ENCODE results near the gene SYDE2. TPM values are rescaled to one million over a fixed set of nuclear protein-coding genes. Genes with fewer than 3 reads are reported as not detected.

SYDE2 gene
- total RNA-seq, 1 experiment from 2014 or later, result 10.9 TPM

DNA sequence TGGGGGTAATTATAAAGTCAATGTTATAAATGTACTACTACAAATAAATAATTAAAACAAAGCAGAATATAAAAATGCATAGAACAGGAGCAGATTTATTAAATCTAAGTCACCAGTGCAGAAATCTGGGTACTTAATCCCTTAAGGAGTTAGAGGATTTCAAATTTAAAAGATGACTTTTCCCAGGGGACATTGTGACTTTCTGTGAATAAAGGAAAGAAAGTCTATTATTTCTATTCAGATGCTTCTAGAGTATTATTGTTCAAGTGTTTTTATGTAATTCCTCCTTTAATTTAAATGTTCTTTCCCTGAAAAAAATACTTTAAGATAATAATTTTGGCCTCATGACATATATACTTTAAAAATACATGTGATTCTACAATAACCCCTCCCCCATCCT is 43.4 kb downstream of the SYDE2 start:
- no TSS peak for BruUV-seq (replicated peaks)
- ChIA-PET CTCF (no interaction called here), POLR2A (ENCODE audit: low non-redundant PET) (no interaction called here)
- H3K36me3 ChIP-seq (ENCODE audit: insufficient read depth, low read length, poor library complexity, severe bottlenecking), result no peaks in the 10 kb centered on the region
- peak; percentile 54 for DNase-seq (ENCODE audit: low spot score)
- peaks cover 15% of the 10 kb centered on the region for H3K4me1 ChIP-seq (ENCODE audit: insufficient read depth, low read length, poor library complexity, severe bottlenecking)
- H3K9me3 ChIP-seq (ENCODE audit: low read depth, low read length, poor library complexity, severe bottlenecking), result no peaks in the 10 kb centered on the region
- no peak overlapping the region for H3K27ac ChIP-seq (ENCODE audit: low read depth, low read length, poor library complexity, severe bottlenecking)
- intact Hi-C loops (cut with micrococcal nuclease; ENCODE audit: unreplicated experiment), result no loop called here
- H3K27me3 ChIP-seq (replicated peaks; ENCODE audit: insufficient read depth, low read depth, low read length, poor library complexity), result no peaks in the 10 kb centered on the region
- H3K4me3 ChIP-seq (ENCODE audit: low read depth, low read length, poor library complexity, severe bottlenecking), result no peak overlapping the region
- TF ChIP-seq, protein P1, sequence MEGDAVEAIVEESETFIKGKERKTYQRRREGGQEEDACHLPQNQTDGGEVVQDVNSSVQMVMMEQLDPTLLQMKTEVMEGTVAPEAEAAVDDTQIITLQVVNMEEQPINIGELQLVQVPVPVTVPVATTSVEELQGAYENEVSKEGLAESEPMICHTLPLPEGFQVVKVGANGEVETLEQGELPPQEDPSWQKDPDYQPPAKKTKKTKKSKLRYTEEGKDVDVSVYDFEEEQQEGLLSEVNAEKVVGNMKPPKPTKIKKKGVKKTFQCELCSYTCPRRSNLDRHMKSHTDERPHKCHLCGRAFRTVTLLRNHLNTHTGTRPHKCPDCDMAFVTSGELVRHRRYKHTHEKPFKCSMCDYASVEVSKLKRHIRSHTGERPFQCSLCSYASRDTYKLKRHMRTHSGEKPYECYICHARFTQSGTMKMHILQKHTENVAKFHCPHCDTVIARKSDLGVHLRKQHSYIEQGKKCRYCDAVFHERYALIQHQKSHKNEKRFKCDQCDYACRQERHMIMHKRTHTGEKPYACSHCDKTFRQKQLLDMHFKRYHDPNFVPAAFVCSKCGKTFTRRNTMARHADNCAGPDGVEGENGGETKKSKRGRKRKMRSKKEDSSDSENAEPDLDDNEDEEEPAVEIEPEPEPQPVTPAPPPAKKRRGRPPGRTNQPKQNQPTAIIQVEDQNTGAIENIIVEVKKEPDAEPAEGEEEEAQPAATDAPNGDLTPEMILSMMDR (conservative IDR thresholded peaks at IDR 0.05; ENCODE audit: low read depth, low read length), result no peak
- no peak for TF ChIP-seq EZH2 (IDR thresholded peaks at IDR 0.05; ENCODE audit: borderline replicate concordance, low read depth, low read length, poor library complexity, severe bottlenecking)

DNA sequence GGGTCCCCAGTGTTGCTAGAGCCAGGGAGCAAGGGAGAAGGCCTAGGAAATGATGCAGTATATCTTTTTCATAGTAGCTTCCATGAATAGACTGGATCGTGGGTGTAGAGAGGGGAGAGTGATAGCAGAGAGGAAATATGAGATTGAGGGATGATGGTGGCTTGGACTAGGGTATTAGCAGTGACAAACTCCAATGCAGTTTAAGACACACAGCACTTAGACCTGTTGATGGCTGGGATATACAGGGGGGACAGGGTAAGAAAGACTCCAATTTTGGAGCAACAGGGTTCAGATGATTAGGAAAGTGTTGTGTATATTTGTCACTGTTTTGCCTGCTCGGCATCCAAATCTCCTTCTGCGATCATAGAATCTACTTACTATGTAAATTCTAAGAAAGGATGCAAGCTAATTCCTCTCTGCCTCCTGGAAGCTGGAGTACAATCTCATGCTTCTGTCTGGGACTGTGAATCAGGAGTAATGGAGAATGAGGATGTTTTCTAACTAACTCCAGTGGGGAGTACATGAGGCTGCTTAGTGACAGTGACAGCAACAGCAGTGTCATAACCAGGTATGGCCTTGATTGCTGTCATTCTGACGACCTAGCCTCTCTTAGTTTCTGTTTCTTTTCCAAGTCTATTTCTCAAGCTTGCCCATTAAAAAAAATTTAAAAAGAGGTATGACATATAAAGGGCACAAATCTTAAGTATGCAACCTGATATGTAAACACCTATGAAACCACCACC is 47.5 kb downstream of the SYDE2 start:
- no peak for DNase-seq (ENCODE audit: low spot score)
- Histone ChIP-seq H3K9me3 (ENCODE audit: low read depth, low read length, poor library complexity, severe bottlenecking) (no peaks in the 10 kb centered on the region), H3K27ac (ENCODE audit: low read depth, low read length, poor library complexity, severe bottlenecking) (no peak overlapping the region), H3K4me1 (ENCODE audit: insufficient read depth, low read length, poor library complexity, severe bottlenecking) (peaks cover 21% of the 10 kb centered on the region), H3K36me3 (ENCODE audit: insufficient read depth, low read length, poor library complexity, severe bottlenecking) (no peaks in the 10 kb centered on the region), H3K27me3 (replicated peaks; ENCODE audit: insufficient read depth, low read depth, low read length, poor library complexity) (no peaks in the 10 kb centered on the region), H3K4me3 (ENCODE audit: low read depth, low read length, poor library complexity, severe bottlenecking) (no peak overlapping the region)
- ChIA-PET POLR2A (ENCODE audit: low non-redundant PET) (no interaction called here), CTCF (no interaction called here)
- intact Hi-C loops (cut with micrococcal nuclease; ENCODE audit: unreplicated experiment), result no loop called here
- TF ChIP-seq, protein P1 (conservative IDR thresholded peaks at IDR 0.05; ENCODE audit: low read depth, low read length), result no peak
- TF ChIP-seq EZH2 (IDR thresholded peaks at IDR 0.05; ENCODE audit: borderline replicate concordance, low read depth, low read length, poor library complexity, severe bottlenecking), result no peak
- BruUV-seq (replicated peaks), result no TSS peak

DNA sequence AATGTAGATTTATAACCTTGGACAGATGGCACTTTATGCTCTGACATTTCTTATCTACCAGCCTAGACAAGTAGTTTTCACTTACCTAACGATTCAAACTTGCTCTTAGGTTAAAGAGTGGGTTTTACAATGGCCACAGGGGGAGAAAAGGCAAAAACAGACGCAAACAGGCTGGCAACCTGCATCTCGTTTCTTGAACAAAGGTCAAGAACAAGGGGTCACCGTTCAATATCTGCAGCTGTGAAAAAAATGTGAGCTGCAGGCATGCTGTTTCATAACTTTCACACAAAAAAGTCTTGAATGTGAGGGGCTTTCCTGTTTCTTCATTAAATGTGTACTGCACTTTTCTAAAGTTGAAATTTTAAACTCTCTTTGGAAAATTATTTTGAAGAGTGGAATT is 49.4 kb downstream of the SYDE2 start:
- H3K27ac ChIP-seq (ENCODE audit: low read depth, low read length, poor library complexity, severe bottlenecking), result no peak overlapping the region
- no peaks in the 10 kb centered on the region for H3K27me3 ChIP-seq (replicated peaks; ENCODE audit: insufficient read depth, low read depth, low read length, poor library complexity)
- TF ChIP-seq, protein P1 (conservative IDR thresholded peaks at IDR 0.05; ENCODE audit: low read depth, low read length), result no peak
- TF ChIP-seq EZH2 (IDR thresholded peaks at IDR 0.05; ENCODE audit: borderline replicate concordance, low read depth, low read length, poor library complexity, severe bottlenecking), result no peak
- ChIA-PET CTCF (no interaction called here), POLR2A (ENCODE audit: low non-redundant PET) (no interaction called here)
- H3K9me3 ChIP-seq (ENCODE audit: low read depth, low read length, poor library complexity, severe bottlenecking), result no peaks in the 10 kb centered on the region
- no peak overlapping the region for H3K4me3 ChIP-seq (ENCODE audit: low read depth, low read length, poor library complexity, severe bottlenecking)
- BruUV-seq (replicated peaks), result no TSS peak
- DNase-seq (ENCODE audit: low spot score), result no peak
- intact Hi-C loops (cut with micrococcal nuclease; ENCODE audit: unreplicated experiment), result no loop called here
- H3K4me1 ChIP-seq (ENCODE audit: insufficient read depth, low read length, poor library complexity, severe bottlenecking), result peaks cover 16% of the 10 kb centered on the region
- no peaks in the 10 kb centered on the region for H3K36me3 ChIP-seq (ENCODE audit: insufficient read depth, low read length, poor library complexity, severe bottlenecking)

Measured in A673 (cell line).